WTC11 (cell line): ENCODE data around the gene AFF2. TPM values are rescaled to one million over a fixed set of nuclear protein-coding genes. Genes with fewer than 3 reads are reported as not detected.

Experiments
- CREB1 ChIP-seq: sonication (generic); formaldehyde crosslinking; IDR thresholded peaks from 2 replicates; pipeline ENCODE4 v1.8.0; 2023; ENCODE audit warnings: mild to moderate bottlenecking, missing genetic modification reagents
- CREM ChIP-seq: sonication (generic); formaldehyde crosslinking; IDR thresholded peaks from 2 replicates; pipeline ENCODE4 v1.8.1; 2022; ENCODE audit warnings: mild to moderate bottlenecking, missing genetic modification reagents, moderate library complexity
- HMGA2 ChIP-seq: fragments of 250-450 bp; sonication (Bioruptor Pico); IDR thresholded peaks from 2 replicates; pipeline ENCODE4 v1.4.0; 2021; ENCODE audit warnings: mild to moderate bottlenecking, moderate library complexity
- MYBL2 ChIP-seq: sonication (generic); formaldehyde crosslinking; IDR thresholded peaks from 2 replicates; pipeline ENCODE4 v1.8.1; 2023; ENCODE audit warnings: mild to moderate bottlenecking, moderate library complexity, missing genetic modification reagents
- OVOL2 ChIP-seq: fragments of 250-450 bp; sonication (Bioruptor Pico); IDR thresholded peaks from 2 replicates; pipeline ENCODE4 v1.9.0; 2021; ENCODE audit warnings: mild to moderate bottlenecking, borderline replicate concordance
- ZBTB21 ChIP-seq: sonication (generic); formaldehyde crosslinking; IDR thresholded peaks from 2 replicates; pipeline ENCODE4 v1.8.1; 2023; ENCODE audit warnings: mild to moderate bottlenecking, missing genetic modification reagents, borderline replicate concordance
- ZNF263 ChIP-seq: sonication (generic); formaldehyde crosslinking; IDR thresholded peaks from 2 replicates; pipeline ENCODE4 v1.8.1; 2022; ENCODE audit warnings: low read depth, mild to moderate bottlenecking, moderate library complexity, missing genetic modification reagents
- total RNA-seq: library from RNA; stranded (reverse); gene quantifications from 3 replicates; pipeline ENCODE4 v1.2.3, GENCODE V29; 2021
- TF ChIP-seq, protein P1 (sequence below): fragments of 250-450 bp; sonication (Bioruptor Pico); conservative IDR thresholded peaks from 2 replicates; pipeline ENCODE4 v1.9.0; 2021; ENCODE audit warnings: mild to moderate bottlenecking
- TF ChIP-seq, protein P2 (sequence below): sonication (generic); formaldehyde crosslinking; IDR thresholded peaks from 2 replicates; pipeline ENCODE4 v1.8.1; 2023; ENCODE audit warnings: mild to moderate bottlenecking, missing genetic modification reagents, borderline replicate concordance

The AFF2 gene
- total RNA-seq, 1 experiment from 2014 or later: 7.6 TPM

DNA sequence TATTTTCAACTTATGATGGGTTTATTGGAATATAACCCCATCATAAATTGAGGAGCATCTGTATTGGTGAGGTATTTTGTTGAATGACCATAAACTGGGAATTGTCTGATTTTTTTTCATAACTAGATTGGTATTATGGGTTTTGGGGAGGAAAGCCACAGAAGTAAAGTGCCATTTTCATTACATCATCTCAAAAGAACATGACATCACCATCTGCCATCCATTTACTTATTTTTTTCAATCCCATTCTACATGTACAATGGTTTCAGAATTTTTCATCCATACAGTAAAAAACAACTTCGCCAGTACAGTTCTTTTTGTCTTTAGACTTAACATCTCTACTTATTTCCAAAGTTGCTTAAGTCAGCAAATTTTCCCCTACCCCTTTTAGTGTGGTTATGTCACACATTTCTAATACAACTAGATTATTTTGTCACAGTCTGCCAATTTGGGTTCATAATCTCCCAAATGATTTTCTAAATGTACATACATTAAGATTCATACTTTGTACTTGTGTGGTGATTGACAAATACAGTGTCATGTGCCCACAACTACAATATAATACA is 545.3 kb downstream of the AFF2 start (continued):
- TF ChIP-seq, protein P1, sequence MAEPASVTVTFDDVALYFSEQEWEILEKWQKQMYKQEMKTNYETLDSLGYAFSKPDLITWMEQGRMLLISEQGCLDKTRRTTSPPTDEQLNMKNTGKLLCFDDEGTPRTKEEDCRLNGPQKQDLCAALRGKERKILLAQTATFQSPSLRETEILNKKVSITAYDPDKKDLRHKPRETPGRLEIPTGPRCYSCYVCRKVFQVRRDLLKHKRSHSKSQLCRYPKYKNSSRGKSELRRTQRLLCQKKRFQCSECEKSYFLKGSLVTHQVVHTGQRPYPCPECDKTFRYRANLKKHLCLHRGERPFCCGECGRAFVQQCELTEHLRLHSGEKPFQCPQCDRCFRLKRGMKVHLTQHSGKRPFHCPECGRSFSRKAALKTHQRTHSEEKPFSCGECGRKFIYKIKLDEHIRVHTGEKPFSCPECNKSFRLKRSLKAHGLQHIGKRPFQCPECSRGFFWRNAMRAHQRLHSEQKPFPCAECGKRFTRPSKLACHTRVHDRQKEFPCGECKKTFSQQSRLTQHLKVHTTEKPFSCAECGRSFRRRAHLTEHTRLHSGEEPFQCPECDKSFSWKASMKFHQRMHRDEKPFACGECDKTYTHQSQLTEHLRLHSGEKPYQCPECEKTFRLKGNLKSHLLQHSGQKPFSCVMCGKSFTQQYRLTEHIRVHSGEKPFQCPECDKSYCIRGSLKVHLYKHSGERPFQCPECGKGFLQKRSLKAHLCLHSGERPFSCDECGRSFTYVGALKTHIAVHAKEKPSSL: no peak
- no peak for TF ChIP-seq MYBL2
- no peak for TF ChIP-seq ZNF263 (CRISPR knock-in tag)
- TF ChIP-seq ZBTB21 (CRISPR knock-in tag): no peak
- TF ChIP-seq OVOL2: no peak
- TF ChIP-seq HMGA2 (CRISPR knock-in tag): no peak
- TF ChIP-seq CREB1 (CRISPR knock-in tag): no peak
- TF ChIP-seq, protein P2, sequence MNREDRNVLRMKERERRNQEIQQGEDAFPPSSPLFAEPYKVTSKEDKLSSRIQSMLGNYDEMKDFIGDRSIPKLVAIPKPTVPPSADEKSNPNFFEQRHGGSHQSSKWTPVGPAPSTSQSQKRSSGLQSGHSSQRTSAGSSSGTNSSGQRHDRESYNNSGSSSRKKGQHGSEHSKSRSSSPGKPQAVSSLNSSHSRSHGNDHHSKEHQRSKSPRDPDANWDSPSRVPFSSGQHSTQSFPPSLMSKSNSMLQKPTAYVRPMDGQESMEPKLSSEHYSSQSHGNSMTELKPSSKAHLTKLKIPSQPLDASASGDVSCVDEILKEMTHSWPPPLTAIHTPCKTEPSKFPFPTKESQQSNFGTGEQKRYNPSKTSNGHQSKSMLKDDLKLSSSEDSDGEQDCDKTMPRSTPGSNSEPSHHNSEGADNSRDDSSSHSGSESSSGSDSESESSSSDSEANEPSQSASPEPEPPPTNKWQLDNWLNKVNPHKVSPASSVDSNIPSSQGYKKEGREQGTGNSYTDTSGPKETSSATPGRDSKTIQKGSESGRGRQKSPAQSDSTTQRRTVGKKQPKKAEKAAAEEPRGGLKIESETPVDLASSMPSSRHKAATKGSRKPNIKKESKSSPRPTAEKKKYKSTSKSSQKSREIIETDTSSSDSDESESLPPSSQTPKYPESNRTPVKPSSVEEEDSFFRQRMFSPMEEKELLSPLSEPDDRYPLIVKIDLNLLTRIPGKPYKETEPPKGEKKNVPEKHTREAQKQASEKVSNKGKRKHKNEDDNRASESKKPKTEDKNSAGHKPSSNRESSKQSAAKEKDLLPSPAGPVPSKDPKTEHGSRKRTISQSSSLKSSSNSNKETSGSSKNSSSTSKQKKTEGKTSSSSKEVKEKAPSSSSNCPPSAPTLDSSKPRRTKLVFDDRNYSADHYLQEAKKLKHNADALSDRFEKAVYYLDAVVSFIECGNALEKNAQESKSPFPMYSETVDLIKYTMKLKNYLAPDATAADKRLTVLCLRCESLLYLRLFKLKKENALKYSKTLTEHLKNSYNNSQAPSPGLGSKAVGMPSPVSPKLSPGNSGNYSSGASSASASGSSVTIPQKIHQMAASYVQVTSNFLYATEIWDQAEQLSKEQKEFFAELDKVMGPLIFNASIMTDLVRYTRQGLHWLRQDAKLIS: no peak
- no peak for TF ChIP-seq CREM
